ENCODE measurements around the gene UBL4A.

UBL4A gene

DNA sequence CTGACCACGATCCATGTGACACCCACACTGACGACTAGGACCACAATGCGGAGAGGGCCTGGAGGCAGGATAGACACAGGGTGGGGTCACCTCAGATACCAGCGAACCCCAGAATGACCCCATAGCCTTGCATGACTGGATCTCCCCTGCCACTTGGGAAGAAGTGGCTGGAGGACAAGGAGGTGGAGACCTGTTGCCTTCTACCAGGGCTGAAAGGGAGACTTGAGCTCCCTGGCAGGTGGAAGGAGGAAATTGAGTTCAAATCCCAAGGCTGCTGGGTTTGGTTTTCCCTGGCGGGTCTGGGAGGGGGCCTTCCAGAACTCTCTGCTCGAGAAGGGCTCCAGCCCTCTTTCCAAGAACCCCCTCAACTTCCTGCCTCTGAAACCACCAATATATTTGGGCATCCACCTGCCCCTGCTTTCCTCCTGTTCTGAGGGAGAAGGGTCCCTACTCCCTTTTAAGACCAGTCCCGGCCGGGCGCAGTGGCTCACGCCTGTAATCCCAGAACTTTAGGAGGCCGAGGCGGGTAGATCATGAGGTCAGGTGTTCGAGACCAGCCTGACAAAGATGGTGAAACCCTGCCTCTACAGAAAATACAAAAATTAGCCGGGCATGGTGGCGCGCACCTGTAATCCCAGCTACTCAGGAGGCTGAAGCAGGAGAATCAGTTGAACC lies 26.6 kb upstream of the UBL4A start:
- Histone ChIP-seq H3K4me3 (ENCODE audit: low read depth in 1 of 2, low read length in 1 of 2) (no peak overlapping the region), H3K4me1 (ENCODE audit: control insufficient read depth in 1 of 2, insufficient read depth in 1 of 2, low read depth in 1 of 2, low read length in 1 of 2) (peaks cover 13 to 14% of the 10 kb centered on the region in 2 experiments), H3K9me3 (no peaks in the 10 kb centered on the region), H3K36me3 (no peaks in the 10 kb centered on the region), H3K27me3 (no peaks in the 10 kb centered on the region), H3K27ac (no peak overlapping the region)
- TF ChIP-seq, protein P1, sequence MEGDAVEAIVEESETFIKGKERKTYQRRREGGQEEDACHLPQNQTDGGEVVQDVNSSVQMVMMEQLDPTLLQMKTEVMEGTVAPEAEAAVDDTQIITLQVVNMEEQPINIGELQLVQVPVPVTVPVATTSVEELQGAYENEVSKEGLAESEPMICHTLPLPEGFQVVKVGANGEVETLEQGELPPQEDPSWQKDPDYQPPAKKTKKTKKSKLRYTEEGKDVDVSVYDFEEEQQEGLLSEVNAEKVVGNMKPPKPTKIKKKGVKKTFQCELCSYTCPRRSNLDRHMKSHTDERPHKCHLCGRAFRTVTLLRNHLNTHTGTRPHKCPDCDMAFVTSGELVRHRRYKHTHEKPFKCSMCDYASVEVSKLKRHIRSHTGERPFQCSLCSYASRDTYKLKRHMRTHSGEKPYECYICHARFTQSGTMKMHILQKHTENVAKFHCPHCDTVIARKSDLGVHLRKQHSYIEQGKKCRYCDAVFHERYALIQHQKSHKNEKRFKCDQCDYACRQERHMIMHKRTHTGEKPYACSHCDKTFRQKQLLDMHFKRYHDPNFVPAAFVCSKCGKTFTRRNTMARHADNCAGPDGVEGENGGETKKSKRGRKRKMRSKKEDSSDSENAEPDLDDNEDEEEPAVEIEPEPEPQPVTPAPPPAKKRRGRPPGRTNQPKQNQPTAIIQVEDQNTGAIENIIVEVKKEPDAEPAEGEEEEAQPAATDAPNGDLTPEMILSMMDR (IDR thresholded peaks at IDR 0.05), result no peak

DNA sequence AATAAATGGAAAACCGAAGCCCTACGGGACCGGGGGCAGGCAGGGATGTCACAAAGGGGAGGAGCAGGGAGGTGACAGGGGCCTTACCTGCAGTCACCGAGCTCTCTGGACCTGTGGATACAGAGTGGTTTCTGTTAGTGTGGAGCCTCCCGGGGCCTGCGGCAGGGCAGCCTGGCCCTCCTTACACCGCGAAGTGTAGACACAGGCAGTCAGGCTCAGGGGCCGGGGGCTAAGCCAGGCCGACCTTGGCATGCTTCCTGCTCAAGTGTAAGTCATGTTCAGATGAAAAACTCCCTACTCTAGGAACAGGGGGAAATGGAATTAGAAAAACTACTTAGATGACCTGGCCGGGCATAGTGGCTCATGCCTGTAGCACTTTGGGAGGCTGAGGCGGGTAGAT lies 25.3 kb upstream of the UBL4A start:
- H3K4me3 ChIP-seq (ENCODE audit: low read depth in 1 of 2, low read length in 1 of 2), result no peak overlapping the region
- H3K27ac ChIP-seq, result no peak overlapping the region
- no peaks in the 10 kb centered on the region for H3K9me3 ChIP-seq
- H3K36me3 ChIP-seq, result peaks cover 9% of the 10 kb centered on the region
- no peaks in the 10 kb centered on the region for H3K27me3 ChIP-seq
- TF ChIP-seq, protein P1 (IDR thresholded peaks at IDR 0.05), result no peak
- peaks cover 11 to 14% of the 10 kb centered on the region in 2 experiments for H3K4me1 ChIP-seq (ENCODE audit: control insufficient read depth in 1 of 2, insufficient read depth in 1 of 2, low read depth in 1 of 2, low read length in 1 of 2)

DNA sequence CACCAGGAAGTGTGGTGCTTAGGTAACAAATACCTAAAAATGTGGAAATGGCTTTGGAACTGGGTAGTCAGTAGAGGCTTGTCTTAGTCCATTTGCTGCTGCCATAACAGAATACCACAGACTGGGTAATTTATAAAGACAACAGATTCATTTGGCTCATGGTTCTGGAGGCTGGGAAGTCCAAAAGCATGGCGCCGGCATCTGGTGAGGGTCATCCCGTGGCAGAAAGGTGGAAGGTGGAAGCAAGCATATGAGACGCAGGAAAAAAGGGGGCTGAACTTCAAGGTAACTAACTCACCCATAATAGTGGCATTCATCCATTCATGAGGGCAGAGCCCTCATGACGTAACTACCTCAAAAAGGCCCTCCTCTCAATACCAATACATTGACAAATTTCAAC lies 23.0 kb upstream of the UBL4A start:
- no peaks in the 10 kb centered on the region for H3K27me3 ChIP-seq
- no peak overlapping the region for H3K27ac ChIP-seq
- no peak overlapping the region for H3K4me3 ChIP-seq (ENCODE audit: low read depth in 1 of 2, low read length in 1 of 2)
- TF ChIP-seq, protein P1 (IDR thresholded peaks at IDR 0.05), result no peak
- no peaks in the 10 kb centered on the region for H3K4me1 ChIP-seq (ENCODE audit: control insufficient read depth in 1 of 2, insufficient read depth in 1 of 2, low read depth in 1 of 2, low read length in 1 of 2)
- peaks cover 28% of the 10 kb centered on the region for H3K36me3 ChIP-seq
- no peaks in the 10 kb centered on the region for H3K9me3 ChIP-seq

DNA sequence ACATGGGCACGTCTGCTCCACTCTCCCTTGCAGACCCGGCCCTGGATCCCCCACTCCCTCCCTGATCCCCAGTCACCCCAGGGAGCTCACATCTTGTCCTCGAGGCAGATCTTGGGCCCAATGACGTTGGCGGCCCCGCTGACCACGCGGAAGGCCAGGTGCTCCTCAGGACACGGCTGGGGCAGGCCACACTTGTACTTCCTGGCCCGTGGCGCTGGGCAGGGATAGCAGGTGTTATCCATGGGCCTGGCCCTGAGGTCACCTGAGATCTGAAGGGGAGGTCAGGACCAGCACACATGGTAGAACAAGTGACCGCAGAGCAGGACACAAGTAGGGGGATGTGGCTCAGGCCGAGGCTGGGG lies 21.9 kb upstream of the UBL4A start:
- Histone ChIP-seq H3K27ac (no peak overlapping the region), H3K4me1 (ENCODE audit: control insufficient read depth in 1 of 2, insufficient read depth in 1 of 2, low read depth in 1 of 2, low read length in 1 of 2) (no peaks in the 10 kb centered on the region), H3K9me3 (no peaks in the 10 kb centered on the region), H3K36me3 (peaks cover 28% of the 10 kb centered on the region), H3K27me3 (no peaks in the 10 kb centered on the region), H3K4me3 (ENCODE audit: low read depth in 1 of 2, low read length in 1 of 2) (no peak overlapping the region)
- TF ChIP-seq, protein P1 (IDR thresholded peaks at IDR 0.05), result no peak

DNA sequence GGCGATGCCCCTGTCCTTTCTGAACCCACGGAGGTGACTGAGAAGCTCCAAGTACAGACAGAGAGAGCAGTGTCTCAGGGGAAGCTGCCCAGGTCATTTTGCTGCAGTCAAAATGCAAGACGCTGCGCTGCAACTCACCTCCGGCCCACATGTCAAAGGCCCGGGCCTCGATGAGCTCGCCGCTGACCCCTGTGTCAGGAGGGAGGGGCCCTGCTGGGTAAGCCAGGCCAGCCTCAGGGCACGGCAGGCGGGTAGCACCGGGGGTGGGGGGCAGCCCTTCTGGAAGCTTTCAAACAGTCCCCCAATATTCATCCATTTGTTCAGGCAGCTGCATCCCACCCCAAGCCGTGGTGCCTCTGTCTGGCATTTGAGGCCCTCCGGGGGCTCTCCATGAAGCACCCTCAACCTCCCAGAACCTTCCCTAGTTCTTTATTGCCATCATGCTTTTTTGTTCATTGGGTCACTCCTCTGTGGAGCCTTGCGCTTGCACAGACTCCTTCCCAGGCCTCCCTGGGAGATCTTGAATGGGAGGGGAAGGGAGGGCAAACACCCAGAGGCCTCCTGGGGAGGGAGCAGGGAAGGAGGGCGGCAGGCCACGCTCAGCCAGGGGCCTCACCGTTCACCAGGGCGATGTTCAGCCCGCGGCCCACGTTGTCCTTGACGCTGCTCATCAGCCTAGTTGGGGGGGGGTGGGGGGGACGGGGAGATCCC lies 21.4 kb upstream of the UBL4A start:
- Histone ChIP-seq H3K27ac (no peak overlapping the region), H3K4me3 (ENCODE audit: low read depth in 1 of 2, low read length in 1 of 2) (no peak overlapping the region), H3K9me3 (no peaks in the 10 kb centered on the region), H3K4me1 (ENCODE audit: control insufficient read depth in 1 of 2, insufficient read depth in 1 of 2, low read depth in 1 of 2, low read length in 1 of 2) (no peaks in the 10 kb centered on the region), H3K27me3 (no peaks in the 10 kb centered on the region), H3K36me3 (peaks cover 28% of the 10 kb centered on the region)
- TF ChIP-seq, protein P1 (IDR thresholded peaks at IDR 0.05), result no peak
